Transverse colon (tissue), 4 donors: ENCODE measurements around the gene RBM10. TPM values are rescaled to one million over a fixed set of nuclear protein-coding genes. Genes with fewer than 3 reads are reported as not detected.

Experiments used
- DNase-seq: peaks from one replicate; pipeline ENCODE4 v3.0.0-alpha.2; 2019
- H3K27ac ChIP-seq, 4 donors: fragments of 200-600 bp; sonication (generic); 2 replicates each; pipeline ENCODE4 v1.5.1; 2016 to 2018; ENCODE audit warnings: inconsistent platforms in 4 of 4
- H3K27me3 ChIP-seq: fragments of 200-600 bp; sonication (generic); 2 replicates; pipeline ENCODE4 v1.5.1; 2017; ENCODE audit warnings: inconsistent platforms
- H3K36me3 ChIP-seq, 4 donors: fragments of 200-600 bp; sonication (generic); 2 replicates each; pipeline ENCODE4 v1.5.1; 2017 to 2019; ENCODE audit warnings: inconsistent platforms in 4 of 4
- H3K4me1 ChIP-seq, 4 donors: fragments of 200-600 bp; sonication (generic); 2 replicates each; pipeline ENCODE4 v1.5.1; 2017 to 2020; ENCODE audit warnings: inconsistent platforms in 4 of 4
- H3K4me3 ChIP-seq, 4 donors: fragments of 200-600 bp; sonication (generic); 1 replicate in 1 of 4; 2 replicates in 3 of 4; pipeline versions ENCODE4 v1.5.1 to v1.6.1; 2017 to 2019; ENCODE audit warnings: inconsistent platforms in 4 of 4
- H3K9me3 ChIP-seq, 2 donors: fragments of 200-600 bp; sonication (generic); 2 replicates each; pipeline ENCODE4 v1.5.1; 2017 to 2019; ENCODE audit warnings: inconsistent platforms in 2 of 2
- EP300 ChIP-seq: sonication (generic); formaldehyde crosslinking; IDR thresholded peaks from one replicate; pipeline ENCODE4 v1.6.1; 2017; ENCODE audit warnings: antibody characterized with exemption, low read depth
- POLR2A ChIP-seq: fragments of 450-650 bp; IDR thresholded peaks from one replicate; pipeline ENCODE4 v1.6.1; 2016; ENCODE audit warnings: antibody characterized with exemption, mild to moderate bottlenecking, moderate library complexity
- POLR2AphosphoS5 ChIP-seq, 3 donors: sonication (generic); formaldehyde crosslinking; IDR thresholded peaks; one replicate each; pipeline ENCODE4 v1.6.1; 2016; ENCODE audit warnings: antibody characterized with exemption in 3 of 3
- WGBS, 2 donors: methylation state at CpG; one replicate each; pipeline ENCODE4 v1.1.5; 2018; ENCODE audit warnings: low coverage in 1 of 2; 5-methylcytosine and 5-hydroxymethylcytosine counted together
- in situ Hi-C, 4 donors: fragments of 200-750 bp; cut with MboI; loops; one replicate each; pipeline versions ENCODE4 v1.15.0 to v1.15.1; 2017; ENCODE audit warnings: low sequenced_read_pairs in 3 of 4, low pct_ligation_motif_present in 1 of 4, low pct_unique_long_range_greater_than_20kb in 1 of 4
- intact Hi-C: fragments of 100-400 bp; cut with DNase I; formaldehyde crosslinking; loops from one replicate; pipeline ENCODE4 v1.15.1; 2023; ENCODE audit warnings: low total_unique reads
- total RNA-seq, 4 donors: library from RNA; depleted of rRNA; stranded (reverse); fragments of >200 nt; gene quantifications; one replicate each; pipeline ENCODE4 v1.1.0, GENCODE V29; 2016
- TF ChIP-seq, protein P1 (sequence below), 5 experiments: fragments of 200-600 bp in 3 of 5; fragments of 450-650 bp in 2 of 5; sonication (generic) in 3 of 5; IDR thresholded peaks; 1 replicate in 2 of 5; 2 replicates in 3 of 5; pipeline ENCODE4 v1.5.1; 2016 to 2017; ENCODE audit warnings: antibody characterized with exemption in 5 of 5, inconsistent platforms in 3 of 5, mild to moderate bottlenecking in 2 of 5, moderate library complexity in 1 of 5

Gene RBM10
- total RNA-seq, 4 donors from 2014 or later = 28.6 to 70.8 (median 31.5) TPM

DNA sequence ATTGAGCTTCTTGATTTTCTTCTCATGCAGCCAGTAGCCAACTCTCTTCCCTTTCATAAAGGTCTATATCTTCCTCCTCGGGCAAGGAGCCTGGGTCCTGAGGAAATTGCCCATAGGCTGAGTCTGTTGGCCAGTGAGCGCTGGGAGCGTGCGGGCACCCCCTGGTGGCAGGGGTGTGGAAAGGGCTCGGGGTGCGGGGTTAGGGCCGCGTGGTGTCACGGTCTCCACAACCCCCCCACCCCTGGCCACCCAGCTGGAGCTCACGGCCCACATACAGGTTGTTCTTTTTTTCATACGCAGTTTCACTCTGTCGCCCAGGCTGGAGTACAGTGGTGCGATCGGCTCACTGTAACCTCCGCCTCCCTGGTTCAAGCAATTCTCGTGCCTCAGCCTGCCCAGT lies 13.1 kb downstream of the RBM10 start:
- H3K36me3 ChIP-seq = no peaks in the 10 kb centered on the region
- H3K27me3 ChIP-seq = no peaks in the 10 kb centered on the region
- no peaks in the 10 kb centered on the region for H3K4me1 ChIP-seq
- intact Hi-C loops (no loop called here), in situ Hi-C loops (no loop called here)
- TF ChIP-seq, protein P1, sequence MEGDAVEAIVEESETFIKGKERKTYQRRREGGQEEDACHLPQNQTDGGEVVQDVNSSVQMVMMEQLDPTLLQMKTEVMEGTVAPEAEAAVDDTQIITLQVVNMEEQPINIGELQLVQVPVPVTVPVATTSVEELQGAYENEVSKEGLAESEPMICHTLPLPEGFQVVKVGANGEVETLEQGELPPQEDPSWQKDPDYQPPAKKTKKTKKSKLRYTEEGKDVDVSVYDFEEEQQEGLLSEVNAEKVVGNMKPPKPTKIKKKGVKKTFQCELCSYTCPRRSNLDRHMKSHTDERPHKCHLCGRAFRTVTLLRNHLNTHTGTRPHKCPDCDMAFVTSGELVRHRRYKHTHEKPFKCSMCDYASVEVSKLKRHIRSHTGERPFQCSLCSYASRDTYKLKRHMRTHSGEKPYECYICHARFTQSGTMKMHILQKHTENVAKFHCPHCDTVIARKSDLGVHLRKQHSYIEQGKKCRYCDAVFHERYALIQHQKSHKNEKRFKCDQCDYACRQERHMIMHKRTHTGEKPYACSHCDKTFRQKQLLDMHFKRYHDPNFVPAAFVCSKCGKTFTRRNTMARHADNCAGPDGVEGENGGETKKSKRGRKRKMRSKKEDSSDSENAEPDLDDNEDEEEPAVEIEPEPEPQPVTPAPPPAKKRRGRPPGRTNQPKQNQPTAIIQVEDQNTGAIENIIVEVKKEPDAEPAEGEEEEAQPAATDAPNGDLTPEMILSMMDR (IDR thresholded peaks at IDR 0.05) = no peak
- TF ChIP-seq POLR2A (no peak), POLR2AphosphoS5 (IDR thresholded peaks at IDR 0.05) (no peak), EP300 (no peak)
- H3K27ac ChIP-seq = no peak overlapping the region
- H3K9me3 ChIP-seq = no peaks in the 10 kb centered on the region
- WGBS, 2 donors = 95% methylated on average over 16 of the region's 16 CpGs; no CpG with 5 or more reads in 1 of the 2 donors
- no peak overlapping the region for H3K4me3 ChIP-seq
- no peak for DNase-seq

DNA sequence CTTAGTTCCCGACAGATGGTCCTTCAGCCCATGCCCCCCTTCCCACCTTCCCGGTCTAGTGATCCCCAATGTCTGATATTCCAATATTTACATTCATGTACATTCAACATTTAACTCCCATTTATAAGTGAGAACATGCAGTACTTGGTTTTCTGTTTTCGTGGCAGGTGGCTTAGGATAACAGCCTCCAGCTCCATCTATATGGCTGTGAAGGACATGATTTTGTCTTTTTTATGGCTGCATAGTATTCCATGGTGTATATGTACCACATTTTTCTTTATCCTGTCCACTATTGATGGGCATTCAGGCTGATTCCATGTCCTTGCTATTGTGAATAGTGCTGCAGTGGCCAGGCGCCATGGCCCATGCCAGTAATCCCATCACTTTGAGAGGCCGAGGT lies 13.8 kb downstream of the RBM10 start:
- H3K9me3 ChIP-seq = no peaks in the 10 kb centered on the region
- H3K4me3 ChIP-seq = no peak overlapping the region
- 92 to 95% methylated on average over 3 to 5 of the region's 5 CpGs for WGBS, 2 donors
- no peak overlapping the region for H3K27ac ChIP-seq
- no peak for DNase-seq
- TF ChIP-seq POLR2A (no peak), POLR2AphosphoS5 (IDR thresholded peaks at IDR 0.05) (no peak), EP300 (no peak)
- TF ChIP-seq, protein P1 (IDR thresholded peaks at IDR 0.05) = no peak
- H3K36me3 ChIP-seq = no peaks in the 10 kb centered on the region
- no peaks in the 10 kb centered on the region for H3K27me3 ChIP-seq
- no peaks in the 10 kb centered on the region for H3K4me1 ChIP-seq
- intact Hi-C loops (no loop called here), in situ Hi-C loops (no loop called here)

DNA sequence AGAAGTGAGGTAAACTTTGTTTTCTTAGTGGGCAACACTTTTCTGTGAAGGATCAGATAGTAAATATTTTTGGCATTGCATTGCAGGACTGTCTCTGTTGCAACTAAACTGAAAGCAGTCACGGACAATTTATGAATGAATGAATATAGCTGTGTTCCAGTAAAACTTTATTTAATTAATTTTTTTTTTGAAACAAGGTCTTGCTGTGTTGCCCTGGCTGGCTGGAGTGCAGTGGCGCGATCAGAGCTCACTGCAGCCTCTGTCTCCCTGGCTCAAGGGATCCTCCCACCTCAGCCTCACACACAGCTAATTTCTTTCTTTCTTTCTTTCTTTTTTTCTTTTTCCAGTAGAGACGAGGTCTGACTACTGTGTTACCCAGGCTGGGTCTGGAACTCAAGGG lies 15.8 kb downstream of the RBM10 start:
- in situ Hi-C loops = no loop called here
- no peaks in the 10 kb centered on the region for H3K9me3 ChIP-seq
- no peaks in the 10 kb centered on the region for H3K27me3 ChIP-seq
- intact Hi-C loops = no loop called here
- no peak for DNase-seq
- no peaks in the 10 kb centered on the region for H3K36me3 ChIP-seq
- H3K4me1 ChIP-seq = no peaks in the 10 kb centered on the region
- 60 to 75% methylated on average over 1 to 4 of the region's 4 CpGs for WGBS, 2 donors
- TF ChIP-seq EP300 = no peak
- TF ChIP-seq, protein P1 (IDR thresholded peaks at IDR 0.05) = no peak
- TF ChIP-seq POLR2A = no peak
- no peak for TF ChIP-seq POLR2AphosphoS5 (IDR thresholded peaks at IDR 0.05)
- H3K4me3 ChIP-seq = no peak overlapping the region
- H3K27ac ChIP-seq = no peak overlapping the region

DNA sequence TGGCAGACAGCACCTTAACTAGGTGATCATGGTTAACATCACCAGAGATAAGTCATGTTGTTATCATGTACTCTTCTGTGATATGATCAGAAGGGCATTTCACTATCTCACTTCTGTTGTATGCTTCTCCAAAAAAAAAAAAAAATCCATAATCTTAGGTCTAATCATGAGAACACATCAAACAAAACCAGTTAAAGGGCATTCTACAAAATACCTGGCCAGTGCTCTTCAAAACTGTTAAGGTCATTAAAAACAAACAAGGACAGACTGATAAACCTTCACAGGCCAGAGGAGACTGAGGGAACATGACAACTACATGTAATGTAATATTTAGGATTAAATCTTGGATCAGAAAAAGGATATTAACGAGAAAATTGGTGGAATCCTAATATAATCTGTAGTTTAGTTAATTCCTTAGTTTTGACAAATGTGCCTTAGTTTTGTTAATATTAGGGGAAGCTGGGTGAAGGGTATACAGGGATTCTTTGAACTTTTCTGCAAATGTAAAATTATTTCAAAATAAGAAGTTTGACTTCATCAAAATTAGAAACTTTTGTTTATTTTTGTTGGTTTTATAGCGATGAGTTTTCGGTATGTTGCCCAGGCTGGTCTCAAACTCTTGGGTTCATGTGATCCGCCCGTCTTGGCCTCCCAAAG lies 18.0 kb downstream of the RBM10 start:
- intact Hi-C loops (no loop called here), in situ Hi-C loops (no loop called here)
- TF ChIP-seq POLR2AphosphoS5 (IDR thresholded peaks at IDR 0.05) (no peak), EP300 (no peak), POLR2A (no peak)
- TF ChIP-seq, protein P1 (IDR thresholded peaks at IDR 0.05) = no peak
- Histone ChIP-seq H3K27me3 (no peaks in the 10 kb centered on the region), H3K36me3 (no peaks in the 10 kb centered on the region), H3K9me3 (no peaks in the 10 kb centered on the region), H3K27ac (no peak overlapping the region), H3K4me1 (no peaks in the 10 kb centered on the region), H3K4me3 (no peak overlapping the region)
- WGBS, 2 donors = 91 to 100% methylated on average over 5 of the region's 5 CpGs
- no peak for DNase-seq
